Breast epithelium (tissue), 4 donors: ENCODE results near the gene S100A9. TPM values are rescaled to one million over a fixed set of nuclear protein-coding genes. Genes with fewer than 3 reads are reported as not detected.
"Not testable (repeated sequence)": the region's sequence is repeated elsewhere in the genome, so short reads cannot be mapped to it uniquely, and the experiment has no call there.

Source experiments
- DNase-seq, 2 donors: peaks; one replicate each; pipeline ENCODE4 v3.0.0-alpha.2; 2019; ENCODE audit warnings: low spot score in 2 of 2
- H3K27ac ChIP-seq, 2 donors: fragments of 200-600 bp; sonication (generic) in 1 of 2; one replicate each; pipeline ENCODE4 v1.5.1; 2016 to 2019; ENCODE audit warnings: mild to moderate bottlenecking in 1 of 2
- H3K27me3 ChIP-seq, 2 donors: fragments of 200-600 bp; sonication (generic) in 1 of 2; one replicate each; pipeline versions ENCODE4 v1.5.1 to v1.6.0; 2017 to 2019; ENCODE audit warnings: control low read depth in 1 of 2, mild to moderate bottlenecking in 1 of 2
- H3K36me3 ChIP-seq: fragments of 200-600 bp; one replicate; pipeline ENCODE4 v1.5.1; 2019
- H3K4me1 ChIP-seq, 2 donors: fragments of 200-600 bp; sonication (generic); one replicate each; pipeline ENCODE4 v1.5.1; 2016 to 2019; ENCODE audit warnings: control low read depth in 1 of 2
- H3K4me3 ChIP-seq, 3 donors: fragments of 200-600 bp; sonication (generic); 1 replicate in 2 of 3; 2 replicates in 1 of 3; pipeline ENCODE4 v1.5.1; 2016 to 2019; ENCODE audit warnings: mild to moderate bottlenecking in 3 of 3, moderate library complexity in 2 of 3
- H3K9me3 ChIP-seq, 2 donors: fragments of 200-600 bp; sonication (generic) in 1 of 2; one replicate each; pipeline ENCODE4 v1.5.1; 2016 to 2019; ENCODE audit warnings: control low read depth in 1 of 2
- POLR2A ChIP-seq: fragments of 450-650 bp; IDR thresholded peaks from one replicate; pipeline ENCODE4 v1.6.1; 2016; ENCODE audit warnings: antibody characterized with exemption, mild to moderate bottlenecking, moderate library complexity
- POLR2AphosphoS5 ChIP-seq, 3 donors: sonication (generic); formaldehyde crosslinking; IDR thresholded peaks; one replicate each; pipeline ENCODE4 v1.6.1; 2017; ENCODE audit warnings: antibody characterized with exemption in 3 of 3
- intact Hi-C: fragments of 100-400 bp; cut with DNase I; formaldehyde crosslinking; loops from one replicate; pipeline ENCODE4 v1.15.1; 2023; ENCODE audit warnings: low total_unique reads
- total RNA-seq, 3 donors: library from RNA; depleted of rRNA; stranded (reverse); fragments of >200 nt; gene quantifications; one replicate each; pipeline ENCODE4 v1.1.0, GENCODE V29; 2016
- TF ChIP-seq, protein P1 (sequence below), 3 donors: fragments of 450-650 bp; IDR thresholded peaks; one replicate each; pipeline ENCODE4 v1.5.1; 2016 to 2017; ENCODE audit warnings: antibody characterized with exemption in 3 of 3, mild to moderate bottlenecking in 3 of 3, moderate library complexity in 3 of 3

The S100A9 gene
- total RNA-seq, 3 donors from 2014 or later: 90.3 to 329 (median 208) TPM

GRCh38 chr1:153313288-153313687, 44.4 kb upstream of the S100A9 start:
- H3K27me3 ChIP-seq: no peaks in the 10 kb centered on the region
- H3K27ac ChIP-seq: no peak overlapping the region
- intact Hi-C loops: no loop called here
- H3K9me3 ChIP-seq: peaks cover 0 to 9% of the 10 kb centered on the region in 2 donors
- H3K36me3 ChIP-seq: no peaks in the 10 kb centered on the region
- H3K4me1 ChIP-seq: no peaks in the 10 kb centered on the region
- H3K4me3 ChIP-seq: no peak overlapping the region
- DNase-seq: no peak
- TF ChIP-seq POLR2AphosphoS5 (IDR thresholded peaks at IDR 0.05) (no peak), POLR2A (no peak)
- TF ChIP-seq, protein P1, sequence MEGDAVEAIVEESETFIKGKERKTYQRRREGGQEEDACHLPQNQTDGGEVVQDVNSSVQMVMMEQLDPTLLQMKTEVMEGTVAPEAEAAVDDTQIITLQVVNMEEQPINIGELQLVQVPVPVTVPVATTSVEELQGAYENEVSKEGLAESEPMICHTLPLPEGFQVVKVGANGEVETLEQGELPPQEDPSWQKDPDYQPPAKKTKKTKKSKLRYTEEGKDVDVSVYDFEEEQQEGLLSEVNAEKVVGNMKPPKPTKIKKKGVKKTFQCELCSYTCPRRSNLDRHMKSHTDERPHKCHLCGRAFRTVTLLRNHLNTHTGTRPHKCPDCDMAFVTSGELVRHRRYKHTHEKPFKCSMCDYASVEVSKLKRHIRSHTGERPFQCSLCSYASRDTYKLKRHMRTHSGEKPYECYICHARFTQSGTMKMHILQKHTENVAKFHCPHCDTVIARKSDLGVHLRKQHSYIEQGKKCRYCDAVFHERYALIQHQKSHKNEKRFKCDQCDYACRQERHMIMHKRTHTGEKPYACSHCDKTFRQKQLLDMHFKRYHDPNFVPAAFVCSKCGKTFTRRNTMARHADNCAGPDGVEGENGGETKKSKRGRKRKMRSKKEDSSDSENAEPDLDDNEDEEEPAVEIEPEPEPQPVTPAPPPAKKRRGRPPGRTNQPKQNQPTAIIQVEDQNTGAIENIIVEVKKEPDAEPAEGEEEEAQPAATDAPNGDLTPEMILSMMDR (IDR thresholded peaks at IDR 0.05): no peak

DNA sequence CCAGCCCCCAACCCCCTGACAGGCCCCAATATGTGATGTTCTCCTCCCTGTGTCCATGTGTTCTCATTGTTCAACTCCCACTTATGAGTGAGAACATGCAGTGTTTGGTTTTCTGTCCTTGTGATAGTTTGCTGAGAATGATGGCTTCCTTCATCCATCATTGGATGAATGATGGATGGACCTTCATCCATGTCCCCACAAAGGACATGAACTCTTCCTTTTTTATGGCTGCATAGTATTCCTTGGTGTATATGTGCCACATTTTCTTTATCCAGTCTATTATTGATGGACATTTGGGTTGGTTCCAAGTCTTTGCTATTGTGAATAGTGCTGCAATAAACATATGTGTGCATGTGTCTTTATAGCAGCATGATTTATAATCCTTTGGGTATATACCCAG, 43.3 kb upstream of the S100A9 start:
- H3K36me3 ChIP-seq, H3K27me3 ChIP-seq, H3K9me3 ChIP-seq, H3K27ac ChIP-seq, DNase-seq, H3K4me1 ChIP-seq, intact Hi-C loops, H3K4me3 ChIP-seq: not testable (repeated sequence)

GRCh38 chr1:153316013-153316412, 41.6 kb upstream of the S100A9 start:
- H3K27me3 ChIP-seq, H3K4me1 ChIP-seq, intact Hi-C loops, H3K36me3 ChIP-seq, H3K9me3 ChIP-seq, H3K27ac ChIP-seq, DNase-seq, H3K4me3 ChIP-seq: not testable (repeated sequence)

DNA sequence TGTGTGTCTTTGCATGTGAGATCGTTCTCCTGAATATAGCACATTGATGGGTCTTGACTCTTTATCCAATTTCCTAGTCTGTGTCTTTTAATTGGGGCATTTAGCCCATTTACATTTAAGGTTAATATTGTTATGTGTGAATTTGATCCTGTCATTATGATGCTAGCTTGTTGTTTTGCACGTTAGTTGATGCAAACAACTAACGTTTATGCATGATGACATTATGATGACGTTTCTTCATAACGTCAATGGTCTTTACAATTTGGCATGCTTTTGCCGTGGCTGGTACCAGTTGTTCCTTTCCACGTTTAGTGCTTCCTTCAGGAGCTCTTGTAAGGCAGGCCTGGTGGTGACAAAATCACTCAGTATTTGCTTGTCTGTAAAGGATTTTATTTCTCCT, 39.5 kb upstream of the S100A9 start:
- H3K36me3 ChIP-seq, intact Hi-C loops, H3K4me1 ChIP-seq, H3K27me3 ChIP-seq, H3K4me3 ChIP-seq, H3K27ac ChIP-seq, DNase-seq: not testable (repeated sequence)
- H3K9me3 ChIP-seq: peaks cover 2 to 17% of the 10 kb centered on the region in 2 donors

DNA sequence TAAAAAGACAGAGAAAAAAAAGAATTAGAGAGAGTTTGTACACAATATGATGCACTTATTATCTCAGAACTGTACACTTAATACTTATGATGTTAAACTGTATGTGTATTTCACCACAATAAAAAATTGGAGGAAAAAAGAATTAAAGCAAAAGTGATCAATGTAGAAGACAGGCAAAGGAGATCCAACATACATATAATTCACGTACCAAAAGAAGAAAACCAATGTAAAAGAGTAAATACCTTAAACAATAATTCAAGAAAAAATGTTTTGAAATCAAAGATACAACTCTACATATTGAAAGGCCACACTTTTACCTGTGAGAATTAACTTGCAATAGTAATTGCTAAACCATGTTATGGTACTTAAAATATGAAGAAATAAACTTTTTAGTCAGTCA, 35.1 kb upstream of the S100A9 start:
- Histone ChIP-seq H3K4me3 (no peak overlapping the region), H3K27me3 (no peaks in the 10 kb centered on the region), H3K27ac (no peak overlapping the region), H3K9me3 (peaks cover 11 to 22% of the 10 kb centered on the region in 2 donors), H3K36me3 (no peaks in the 10 kb centered on the region), H3K4me1 (no peaks in the 10 kb centered on the region)
- no peak for DNase-seq
- intact Hi-C loops: no loop called here
- TF ChIP-seq, protein P1 (IDR thresholded peaks at IDR 0.05): no peak
- TF ChIP-seq POLR2AphosphoS5 (IDR thresholded peaks at IDR 0.05): no peak
- TF ChIP-seq POLR2A: no peak

- no peaks in the 10 kb centered on the region for H3K27me3 ChIP-seq
- H3K36me3 ChIP-seq: no peaks in the 10 kb centered on the region
- DNase-seq: no peak
- peaks cover 11 to 36% of the 10 kb centered on the region in 2 donors for H3K9me3 ChIP-seq
- no peak overlapping the region for H3K27ac ChIP-seq
- no peak overlapping the region for H3K4me3 ChIP-seq
- TF ChIP-seq, protein P1 (IDR thresholded peaks at IDR 0.05): no peak
- TF ChIP-seq POLR2AphosphoS5 (IDR thresholded peaks at IDR 0.05): no peak
- no peak for TF ChIP-seq POLR2A
- H3K4me1 ChIP-seq: no peaks in the 10 kb centered on the region
- intact Hi-C loops: no loop called here
These were observed 32.7 kb upstream of the S100A9 start for GRCh38 chr1:153324912-153325311.

- Histone ChIP-seq H3K4me1 (no peaks in the 10 kb centered on the region), H3K27ac (no peak overlapping the region), H3K27me3 (no peaks in the 10 kb centered on the region), H3K4me3 (no peak overlapping the region), H3K9me3 (peaks cover 5 to 18% of the 10 kb centered on the region in 2 donors), H3K36me3 (no peaks in the 10 kb centered on the region)
- no peak for DNase-seq
- intact Hi-C loops: no loop called here
- TF ChIP-seq, protein P1 (IDR thresholded peaks at IDR 0.05): no peak
- no peak for TF ChIP-seq POLR2A
- TF ChIP-seq POLR2AphosphoS5 (IDR thresholded peaks at IDR 0.05): no peak
These were observed 23.8 kb upstream of the S100A9 start for GRCh38 chr1:153333902-153334301.
